Measurements from ENCODE around the gene RNF225.
A peak's percentile ranks its signal among the peaks of the same experiment; 100 is the strongest.

Gene RNF225

GRCh38 chr19:58428617-58429016 is 33.2 kb downstream of the RNF225 start:
- no peaks in the 10 kb centered on the region for H3K27me3 ChIP-seq (ENCODE audit: control insufficient read depth in 3 of 3, insufficient read depth in 3 of 3, low read depth in 1 of 3, low read length in 3 of 3)
- no peak for DNase-seq (ENCODE audit: low spot score)
- H3K79me1 ChIP-seq (ENCODE audit: low read depth, low read length), result no peaks in the 10 kb centered on the region
- no peaks in the 10 kb centered on the region for H3K4me1 ChIP-seq (ENCODE audit: control insufficient read depth in 2 of 2, insufficient read depth in 1 of 2, low read depth in 1 of 2, low read length in 2 of 2)
- H3K14ac ChIP-seq (ENCODE audit: low read length), result no peak overlapping the region
- H4K8ac ChIP-seq (ENCODE audit: low read depth, low read length), result no peak overlapping the region
- peaks cover 17 to 43% of the 10 kb centered on the region in 2 donors for H3K36me3 ChIP-seq (replicated peaks in 1 of 2; ENCODE audit: control insufficient read depth in 2 of 2, insufficient read depth in 2 of 2, low read length in 2 of 2)
- H3K9me3 ChIP-seq (replicated peaks in 1 of 2; ENCODE audit: control insufficient read depth in 2 of 2, insufficient read depth in 1 of 2, low read depth in 1 of 2, low read length in 2 of 2), result peaks cover 52 to 62% of the 10 kb centered on the region in 2 donors
- no peak overlapping the region for H3K27ac ChIP-seq (replicated peaks; ENCODE audit: low read length)
- no peak overlapping the region for H2BK120ac ChIP-seq (ENCODE audit: low read depth, low read length)
- no peak overlapping the region for H3K4me3 ChIP-seq (ENCODE audit: low read length in 2 of 2)
- no peak overlapping the region for H3K9ac ChIP-seq (ENCODE audit: low read depth, low read length, poor library complexity)
- no CpG with 5 or more reads among the region's 1 CpG for WGBS, 2 donors (ENCODE audit: extremely low coverage in 2 of 2, insufficient read length in 2 of 2, insufficient replicate concordance in 1 of 2)
- H3K4me2 ChIP-seq (ENCODE audit: insufficient read depth, low read length, poor library complexity, severe bottlenecking), result no peak overlapping the region
- H2BK5ac ChIP-seq (ENCODE audit: low read length), result no peak overlapping the region
- H2AK5ac ChIP-seq (ENCODE audit: low read depth, low read length), result no peak overlapping the region
- H2BK12ac ChIP-seq (ENCODE audit: low read length), result no peak overlapping the region
- no peak overlapping the region for H3K4ac ChIP-seq (ENCODE audit: low read length)
- no peak overlapping the region for H3K18ac ChIP-seq (ENCODE audit: low read length)
- no peak overlapping the region for H2BK15ac ChIP-seq (ENCODE audit: low read length)
- H3K23ac ChIP-seq (ENCODE audit: low read depth, low read length, poor library complexity), result no peak overlapping the region
- no peak overlapping the region for H2AFZ ChIP-seq (ENCODE audit: low read length)
- no peak overlapping the region for H4K91ac ChIP-seq (ENCODE audit: low read depth, low read length, poor library complexity)

GRCh38 chr19:58429745-58430144 is 34.3 kb downstream of the RNF225 start:
- H3K79me1 ChIP-seq (ENCODE audit: low read depth, low read length), result no peaks in the 10 kb centered on the region
- H3K4me2 ChIP-seq (ENCODE audit: insufficient read depth, low read length, poor library complexity, severe bottlenecking), result no peak overlapping the region
- H3K27me3 ChIP-seq (ENCODE audit: control insufficient read depth in 3 of 3, insufficient read depth in 3 of 3, low read depth in 1 of 3, low read length in 3 of 3), result no peaks in the 10 kb centered on the region
- peaks cover 28 to 53% of the 10 kb centered on the region in 2 donors for H3K36me3 ChIP-seq (replicated peaks in 1 of 2; ENCODE audit: control insufficient read depth in 2 of 2, insufficient read depth in 2 of 2, low read length in 2 of 2)
- H3K14ac ChIP-seq (ENCODE audit: low read length), result no peak overlapping the region
- no peak overlapping the region for H2AFZ ChIP-seq (ENCODE audit: low read length)
- H2BK15ac ChIP-seq (ENCODE audit: low read length), result no peak overlapping the region
- no peak overlapping the region for H4K8ac ChIP-seq (ENCODE audit: low read depth, low read length)
- no peaks in the 10 kb centered on the region for H3K4me1 ChIP-seq (ENCODE audit: control insufficient read depth in 2 of 2, insufficient read depth in 1 of 2, low read depth in 1 of 2, low read length in 2 of 2)
- peaks cover 63 to 73% of the 10 kb centered on the region in 2 donors for H3K9me3 ChIP-seq (replicated peaks in 1 of 2; ENCODE audit: control insufficient read depth in 2 of 2, insufficient read depth in 1 of 2, low read depth in 1 of 2, low read length in 2 of 2)
- no peak overlapping the region for H3K27ac ChIP-seq (replicated peaks; ENCODE audit: low read length)
- no peak for DNase-seq (ENCODE audit: low spot score)
- H2BK12ac ChIP-seq (ENCODE audit: low read length), result no peak overlapping the region
- no peak overlapping the region for H3K18ac ChIP-seq (ENCODE audit: low read length)
- H4K91ac ChIP-seq (ENCODE audit: low read depth, low read length, poor library complexity), result no peak overlapping the region
- H2BK5ac ChIP-seq (ENCODE audit: low read length), result no peak overlapping the region
- H2BK120ac ChIP-seq (ENCODE audit: low read depth, low read length), result no peak overlapping the region
- H3K23ac ChIP-seq (ENCODE audit: low read depth, low read length, poor library complexity), result no peak overlapping the region
- no peak overlapping the region for H3K4ac ChIP-seq (ENCODE audit: low read length)
- H3K4me3 ChIP-seq (ENCODE audit: low read length in 2 of 2), result no peak overlapping the region
- no peak overlapping the region for H2AK5ac ChIP-seq (ENCODE audit: low read depth, low read length)
- no peak overlapping the region for H3K9ac ChIP-seq (ENCODE audit: low read depth, low read length, poor library complexity)

GRCh38 chr19:58434217-58434616 is 38.8 kb downstream of the RNF225 start:
- Histone ChIP-seq H3K23ac (ENCODE audit: low read depth, low read length, poor library complexity) (no peak overlapping the region), H2AK5ac (ENCODE audit: low read depth, low read length) (no peak overlapping the region), H3K27me3 (ENCODE audit: control insufficient read depth in 3 of 3, insufficient read depth in 3 of 3, low read depth in 1 of 3, low read length in 3 of 3) (no peaks in the 10 kb centered on the region), H2BK12ac (ENCODE audit: low read length) (no peak overlapping the region), H3K9ac (ENCODE audit: low read depth, low read length, poor library complexity) (no peak overlapping the region), H2BK5ac (ENCODE audit: low read length) (no peak overlapping the region), H3K79me1 (ENCODE audit: low read depth, low read length) (peaks cover 3% of the 10 kb centered on the region), H4K91ac (ENCODE audit: low read depth, low read length, poor library complexity) (no peak overlapping the region), H3K4me2 (ENCODE audit: insufficient read depth, low read length, poor library complexity, severe bottlenecking) (no peak overlapping the region), H3K14ac (ENCODE audit: low read length) (no peak overlapping the region), H2BK120ac (ENCODE audit: low read depth, low read length) (no peak overlapping the region), H4K8ac (ENCODE audit: low read depth, low read length) (no peak overlapping the region), H3K4me3 (ENCODE audit: low read length in 2 of 2) (no peak overlapping the region), H3K18ac (ENCODE audit: low read length) (no peak overlapping the region), H3K4ac (ENCODE audit: low read length) (no peak overlapping the region), H3K4me1 (ENCODE audit: control insufficient read depth in 2 of 2, insufficient read depth in 1 of 2, low read depth in 1 of 2, low read length in 2 of 2) (peaks cover 0 to 3% of the 10 kb centered on the region in 2 donors), H3K27ac (replicated peaks; ENCODE audit: low read length) (no peak overlapping the region), H3K36me3 (replicated peaks in 1 of 2; ENCODE audit: control insufficient read depth in 2 of 2, insufficient read depth in 2 of 2, low read length in 2 of 2) (peaks cover 38 to 79% of the 10 kb centered on the region in 2 donors), H3K9me3 (replicated peaks in 1 of 2; ENCODE audit: control insufficient read depth in 2 of 2, insufficient read depth in 1 of 2, low read depth in 1 of 2, low read length in 2 of 2) (peaks cover 62 to 91% of the 10 kb centered on the region in 2 donors), H2BK15ac (ENCODE audit: low read length) (no peak overlapping the region), H2AFZ (ENCODE audit: low read length) (no peak overlapping the region)
- DNase-seq (ENCODE audit: low spot score), result no peak
- no CpG with 5 or more reads among the region's 2 CpGs for WGBS, 2 donors (ENCODE audit: extremely low coverage in 2 of 2, insufficient read length in 2 of 2, insufficient replicate concordance in 1 of 2)

GRCh38 chr19:58439576-58440554 is 44.4 kb downstream of the RNF225 start, which contains the start of gene ZNF132:
ZNF132 (minus strand) TSS chr19:58440153; CDS start chr19:58439821, 332 bp downstream.
- Histone ChIP-seq H3K4me3 (ENCODE audit: low read length in 2 of 2) (peak within 1 kb of the TSS; percentile 69 to 87), H4K91ac (ENCODE audit: low read depth, low read length, poor library complexity) (no peak within 1 kb of the TSS), H3K4me2 (ENCODE audit: insufficient read depth, low read length, poor library complexity, severe bottlenecking) (peak within 1 kb of the TSS; percentile 93), H3K18ac (ENCODE audit: low read length) (peak within 1 kb of the TSS; percentile 92), H3K14ac (ENCODE audit: low read length) (peak within 1 kb of the TSS; percentile 73), H2BK120ac (ENCODE audit: low read depth, low read length) (no peak within 1 kb of the TSS), H3K27me3 (ENCODE audit: control insufficient read depth in 3 of 3, insufficient read depth in 3 of 3, low read depth in 1 of 3, low read length in 3 of 3) (no peaks in the 10 kb centered on the region), H2AFZ (ENCODE audit: low read length) (peak within 1 kb of the TSS; percentile 82), H3K79me1 (ENCODE audit: low read depth, low read length) (peaks cover 6% of the 10 kb centered on the region), H3K9me3 (replicated peaks in 1 of 2; ENCODE audit: control insufficient read depth in 2 of 2, insufficient read depth in 1 of 2, low read depth in 1 of 2, low read length in 2 of 2) (peaks cover 25 to 37% of the 10 kb centered on the region in 2 donors), H2AK5ac (ENCODE audit: low read depth, low read length) (peak within 1 kb of the TSS; percentile 66), H3K9ac (ENCODE audit: low read depth, low read length, poor library complexity) (peak within 1 kb of the TSS; percentile 87), H3K4ac (ENCODE audit: low read length) (peak within 1 kb of the TSS; percentile 79), H2BK15ac (ENCODE audit: low read length) (no peak within 1 kb of the TSS), H3K4me1 (ENCODE audit: control insufficient read depth in 2 of 2, insufficient read depth in 1 of 2, low read depth in 1 of 2, low read length in 2 of 2) (peaks cover 0 to 10% of the 10 kb centered on the region in 2 donors), H2BK5ac (ENCODE audit: low read length) (no peak within 1 kb of the TSS), H3K23ac (ENCODE audit: low read depth, low read length, poor library complexity) (peak within 1 kb of the TSS; percentile 40), H2BK12ac (ENCODE audit: low read length) (no peak within 1 kb of the TSS), H3K36me3 (replicated peaks in 1 of 2; ENCODE audit: control insufficient read depth in 2 of 2, insufficient read depth in 2 of 2, low read length in 2 of 2) (peaks cover 9 to 30% of the 10 kb centered on the region in 2 donors), H4K8ac (ENCODE audit: low read depth, low read length) (no peak within 1 kb of the TSS), H3K27ac (replicated peaks; ENCODE audit: low read length) (no peak within 1 kb of the TSS)
- WGBS, 2 donors (ENCODE audit: extremely low coverage in 2 of 2, insufficient read length in 2 of 2, insufficient replicate concordance in 1 of 2), result no CpG with 5 or more reads among the region's 59 CpGs
- peak; percentile 97 for DNase-seq (ENCODE audit: low spot score)
